Measurements from ENCODE around the gene TCEAL5.

- TF ChIP-seq POLR2AphosphoS5 (IDR thresholded peaks at IDR 0.05): no peak
- no peak for TF ChIP-seq EP300 (IDR thresholded peaks at IDR 0.05; ENCODE audit: low read depth)
Observed at GRCh38 chrX:103304705-103305104, 28.2 kb upstream of the TCEAL5 start.

All from transverse colon (tissue), 3 donors.